Fibroblast of lung (primary cell): ENCODE measurements around the gene CLSTN2. TPM values are rescaled to one million over a fixed set of nuclear protein-coding genes. Genes with fewer than 3 reads are reported as not detected.

Source experiments
- DNase-seq, 2 donors: peaks; one replicate each; pipeline versions ENCODE4 v3.0.0 to v3.0.0-alpha.2; 2010; ENCODE audit warnings: low read depth in 2 of 2
- H2AFZ ChIP-seq: 2 replicates; pipeline ENCODE4 v1.5.1; 2012; ENCODE audit warnings: low read length, control low read depth, inconsistent platforms
- H3K27ac ChIP-seq: 2 replicates; pipeline ENCODE4 v1.5.1; 2011; ENCODE audit warnings: low read length, control low read depth; ENCODE audit not compliant: insufficient read depth
- H3K27me3 ChIP-seq: 2 replicates; pipeline ENCODE4 v1.5.1; 2011; ENCODE audit warnings: mild to moderate bottlenecking, low read length; ENCODE audit not compliant: control insufficient read depth, insufficient read depth
- H3K36me3 ChIP-seq: 2 replicates; pipeline ENCODE4 v1.5.1; 2011; ENCODE audit warnings: low read length; ENCODE audit not compliant: control insufficient read depth, insufficient read depth
- H3K4me1 ChIP-seq: 2 replicates; pipeline ENCODE4 v1.5.1; 2011; ENCODE audit warnings: low read length; ENCODE audit not compliant: control insufficient read depth, insufficient read depth; ENCODE audit errors: extremely low read depth
- H3K4me2 ChIP-seq: 2 replicates; pipeline ENCODE4 v1.5.1; 2011; ENCODE audit warnings: low read length, control low read depth; ENCODE audit not compliant: insufficient read depth; ENCODE audit errors: extremely low read depth
- H3K4me3 ChIP-seq, 4 experiments: fragments of 200-600 bp in 1 of 4; sonication (generic) in 1 of 4; replicated peaks in 1 of 4; 2 replicates each; pipeline ENCODE4 v1.5.1; 2011 to 2016; ENCODE audit warnings: low read length in 4 of 4, low read depth in 3 of 4, mild to moderate bottlenecking in 3 of 4, control low read depth in 2 of 4, inconsistent platforms in 1 of 4, mixed read lengths in 1 of 4; ENCODE audit not compliant: insufficient read depth in 1 of 4; ENCODE audit errors: control extremely low read depth in 1 of 4
- H3K79me2 ChIP-seq: 2 replicates; pipeline ENCODE4 v1.5.1; 2012; ENCODE audit warnings: mild to moderate bottlenecking, low read length, inconsistent platforms; ENCODE audit not compliant: control insufficient read depth, insufficient read depth
- H3K9ac ChIP-seq: 2 replicates; pipeline ENCODE4 v1.5.1; 2011; ENCODE audit warnings: mild to moderate bottlenecking, low read length, control low read depth; ENCODE audit not compliant: insufficient read depth
- H3K9me3 ChIP-seq: 2 replicates; pipeline ENCODE4 v1.5.1; 2012; ENCODE audit warnings: low read depth, low read length; ENCODE audit not compliant: control insufficient read depth, insufficient read depth
- H4K20me1 ChIP-seq: 2 replicates; pipeline ENCODE4 v1.5.1; 2011; ENCODE audit warnings: low read length; ENCODE audit not compliant: control insufficient read depth, insufficient read depth; ENCODE audit errors: extremely low read depth
- CTCF ChIP-seq, 2 donors: IDR thresholded peaks in 1 of 2; conservative IDR thresholded peaks in 1 of 2; 1 replicate in 1 of 2; 2 replicates in 1 of 2; pipeline ENCODE4 v1.5.1; 2011 to 2012; ENCODE audit warnings: low read length in 2 of 2, control low read depth in 1 of 2, inconsistent platforms in 1 of 2, low read depth in 1 of 2, mild to moderate bottlenecking in 1 of 2
- EZH2 ChIP-seq: IDR thresholded peaks from 2 replicates; pipeline ENCODE4 v1.5.1; 2012; ENCODE audit warnings: low read length, control low read depth, mild to moderate bottlenecking; ENCODE audit errors: missing control alignments
- polyA plus RNA-seq, 2 donors: library from polyadenylated mRNA; depleted of rRNA in 1 of 2; stranded (reverse) in 1 of 2; unstranded in 1 of 2; fragments of >200 nt; gene quantifications; 2 replicates each; pipeline ENCODE4 v1.2.1, GENCODE V29; 2011 to 2012; ENCODE audit warnings: missing spikeins in 1 of 2
- total RNA-seq: library from RNA; depleted of rRNA; stranded (reverse); fragments of >200 nt; gene quantifications from 2 replicates; pipeline ENCODE4 v1.2.1, GENCODE V29; 2014

The CLSTN2 gene
- total and polyA plus RNA-seq, 2 donors (not counting 1 experiment from before 2014, with no cell fraction given) = under 0.01 to 1.3 TPM

GRCh38 chr3:140360332-140360731 is 425.3 kb downstream of the CLSTN2 start:
- Histone ChIP-seq H3K27ac (no peak overlapping the region), H3K4me1 (no peaks in the 10 kb centered on the region), H3K4me3 (no peak overlapping the region), H3K79me2 (no peaks in the 10 kb centered on the region), H4K20me1 (no peaks in the 10 kb centered on the region), H3K4me2 (no peak overlapping the region), H3K27me3 (no peaks in the 10 kb centered on the region), H3K9me3 (no peaks in the 10 kb centered on the region), H3K9ac (no peak overlapping the region), H3K36me3 (no peaks in the 10 kb centered on the region), H2AFZ (no peak overlapping the region)
- DNase-seq = no peak
- TF ChIP-seq CTCF (conservative IDR thresholded peaks at IDR 0.05 in 1 of 2, IDR thresholded peaks at IDR 0.05 in 1 of 2; ENCODE audit: low read depth in 1 of 2, low read length in 2 of 2) (no peak), EZH2 (no peak)

- Histone ChIP-seq H3K27me3 (no peaks in the 10 kb centered on the region), H3K4me3 (no peak overlapping the region), H3K4me2 (no peak overlapping the region), H3K9ac (no peak overlapping the region), H3K79me2 (no peaks in the 10 kb centered on the region), H3K4me1 (no peaks in the 10 kb centered on the region), H4K20me1 (no peaks in the 10 kb centered on the region), H3K9me3 (no peaks in the 10 kb centered on the region), H3K27ac (no peak overlapping the region), H3K36me3 (no peaks in the 10 kb centered on the region), H2AFZ (no peak overlapping the region)
- TF ChIP-seq CTCF (conservative IDR thresholded peaks at IDR 0.05 in 1 of 2, IDR thresholded peaks at IDR 0.05 in 1 of 2; ENCODE audit: low read depth in 1 of 2, low read length in 2 of 2) = no peak
- no peak for TF ChIP-seq EZH2
- no peak for DNase-seq
Measured at GRCh38 chr3:140363801-140364200, 428.8 kb downstream of the CLSTN2 start.

- DNase-seq = no peak
Measured at GRCh38 chr3:140365872-140366697, 431.1 kb downstream of the CLSTN2 start.

More at GRCh38 chr3:140365872-140366697, 431.1 kb downstream of the CLSTN2 start:
- H3K9me3 ChIP-seq = no peaks in the 10 kb centered on the region
- no peak overlapping the region for H2AFZ ChIP-seq
- no peaks in the 10 kb centered on the region for H3K27me3 ChIP-seq
- H3K79me2 ChIP-seq = no peaks in the 10 kb centered on the region
- H3K4me1 ChIP-seq = no peaks in the 10 kb centered on the region
- no peaks in the 10 kb centered on the region for H3K36me3 ChIP-seq
- no peaks in the 10 kb centered on the region for H4K20me1 ChIP-seq
- H3K9ac ChIP-seq = no peak overlapping the region
- H3K4me3 ChIP-seq = no peak overlapping the region
- no peak overlapping the region for H3K4me2 ChIP-seq
- no peak for TF ChIP-seq CTCF (conservative IDR thresholded peaks at IDR 0.05 in 1 of 2, IDR thresholded peaks at IDR 0.05 in 1 of 2; ENCODE audit: low read depth in 1 of 2, low read length in 2 of 2)
- no peak for TF ChIP-seq EZH2
- no peak overlapping the region for H3K27ac ChIP-seq
